DND-41 (cell line): Measurements from ENCODE around the gene LRFN4.

Source experiments
- ATAC-seq: fragments of 200-7000 bp; cut with Tn5 transposase; 3 replicates; pipeline ENCODE4 v1.9.1; 2021; ENCODE audit warnings: low read depth; ENCODE audit not compliant: insufficient read depth
- DNase-seq: peaks from one replicate; pipeline ENCODE4 v3.0.0-alpha.2; 2020
- H2AFZ ChIP-seq: 2 replicates; pipeline ENCODE4 v1.6.0; 2012; ENCODE audit warnings: low read depth, low read length
- H3K27ac ChIP-seq: 2 replicates; pipeline ENCODE4 v1.5.1; 2012; ENCODE audit warnings: low read length, inconsistent platforms
- H3K27me3 ChIP-seq: fragments of 200-600 bp; sonication (generic); 2 replicates; pipeline ENCODE4 v1.6.0; 2012; ENCODE audit warnings: low read length, mild to moderate bottlenecking, inconsistent platforms; ENCODE audit not compliant: insufficient read depth, poor library complexity
- H3K36me3 ChIP-seq: 2 replicates; pipeline ENCODE4 v1.5.1; 2012; ENCODE audit warnings: low read length, inconsistent platforms; ENCODE audit not compliant: insufficient read depth
- H3K4me1 ChIP-seq: 2 replicates; pipeline ENCODE4 v1.5.1; 2012; ENCODE audit warnings: mild to moderate bottlenecking, low read length; ENCODE audit not compliant: insufficient read depth
- H3K4me2 ChIP-seq: 2 replicates; pipeline ENCODE4 v1.6.0; 2012; ENCODE audit warnings: mild to moderate bottlenecking, moderate library complexity, low read length, inconsistent platforms; ENCODE audit not compliant: insufficient read depth
- H3K4me3 ChIP-seq, 2 experiments: fragments of 200-600 bp in 1 of 2; shearing (Covaris generic) in 1 of 2; 2 replicates each; pipeline ENCODE4 v1.5.1; 2012 to 2016; ENCODE audit warnings: inconsistent platforms in 2 of 2, low read length in 2 of 2, mild to moderate bottlenecking in 2 of 2, low read depth in 1 of 2, moderate library complexity in 1 of 2
- H3K79me2 ChIP-seq: 2 replicates; pipeline ENCODE4 v1.6.0; 2012; ENCODE audit warnings: low read length, inconsistent platforms; ENCODE audit not compliant: insufficient read depth
- H3K9ac ChIP-seq: 2 replicates; pipeline ENCODE4 v1.6.0; 2012; ENCODE audit warnings: low read depth, mild to moderate bottlenecking, inconsistent platforms, low read length, moderate library complexity
- H3K9me3 ChIP-seq: 2 replicates; pipeline ENCODE4 v1.5.1; 2012; ENCODE audit warnings: low read length, moderate library complexity, mild to moderate bottlenecking, inconsistent platforms; ENCODE audit not compliant: insufficient read depth, severe bottlenecking
- H4K20me1 ChIP-seq: 2 replicates; pipeline ENCODE4 v1.6.0; 2012; ENCODE audit warnings: low read length; ENCODE audit not compliant: insufficient read depth
- EZH2 ChIP-seq: IDR thresholded peaks from 3 replicates; pipeline ENCODE4 v1.6.1; 2012; ENCODE audit warnings: borderline replicate concordance, low read depth, mild to moderate bottlenecking, moderate library complexity, low read length, inconsistent platforms; ENCODE audit not compliant: severe bottlenecking
- TF ChIP-seq, protein P1 (sequence below): IDR thresholded peaks from 2 replicates; pipeline ENCODE4 v1.5.1; 2012; ENCODE audit warnings: borderline replicate concordance, low read length, moderate library complexity, mild to moderate bottlenecking; ENCODE audit not compliant: poor library complexity, severe bottlenecking; ENCODE audit errors: extremely low read depth

The LRFN4 gene

GRCh38 chr11:66840317-66841091, 16.4 kb upstream of the LRFN4 start:
- H3K4me2 ChIP-seq: 0 out of 2 replicates have a peak overlapping the region, but pooled peaks have one; percentile 12
- H3K9ac ChIP-seq: no peak overlapping the region; the same call in 1 of the 2 replicates
- H3K36me3 ChIP-seq: peaks cover 52% of the 10 kb centered on the region
- H4K20me1 ChIP-seq: peaks cover 45% of the 10 kb centered on the region
- H3K79me2 ChIP-seq: peaks cover 60% of the 10 kb centered on the region
- DNase-seq (no peak), ATAC-seq (no peak)
- TF ChIP-seq, protein P1, sequence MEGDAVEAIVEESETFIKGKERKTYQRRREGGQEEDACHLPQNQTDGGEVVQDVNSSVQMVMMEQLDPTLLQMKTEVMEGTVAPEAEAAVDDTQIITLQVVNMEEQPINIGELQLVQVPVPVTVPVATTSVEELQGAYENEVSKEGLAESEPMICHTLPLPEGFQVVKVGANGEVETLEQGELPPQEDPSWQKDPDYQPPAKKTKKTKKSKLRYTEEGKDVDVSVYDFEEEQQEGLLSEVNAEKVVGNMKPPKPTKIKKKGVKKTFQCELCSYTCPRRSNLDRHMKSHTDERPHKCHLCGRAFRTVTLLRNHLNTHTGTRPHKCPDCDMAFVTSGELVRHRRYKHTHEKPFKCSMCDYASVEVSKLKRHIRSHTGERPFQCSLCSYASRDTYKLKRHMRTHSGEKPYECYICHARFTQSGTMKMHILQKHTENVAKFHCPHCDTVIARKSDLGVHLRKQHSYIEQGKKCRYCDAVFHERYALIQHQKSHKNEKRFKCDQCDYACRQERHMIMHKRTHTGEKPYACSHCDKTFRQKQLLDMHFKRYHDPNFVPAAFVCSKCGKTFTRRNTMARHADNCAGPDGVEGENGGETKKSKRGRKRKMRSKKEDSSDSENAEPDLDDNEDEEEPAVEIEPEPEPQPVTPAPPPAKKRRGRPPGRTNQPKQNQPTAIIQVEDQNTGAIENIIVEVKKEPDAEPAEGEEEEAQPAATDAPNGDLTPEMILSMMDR: no peak
- no peaks in the 10 kb centered on the region for H3K9me3 ChIP-seq
- no peak overlapping the region for H2AFZ ChIP-seq
- no peaks in the 10 kb centered on the region for H3K27me3 ChIP-seq
- peak overlapping the region; percentile 30; the same call in 1 of the 2 replicates for H3K27ac ChIP-seq
- no peak overlapping the region for H3K4me3 ChIP-seq
- H3K4me1 ChIP-seq: peaks cover 40% of the 10 kb centered on the region

DNA sequence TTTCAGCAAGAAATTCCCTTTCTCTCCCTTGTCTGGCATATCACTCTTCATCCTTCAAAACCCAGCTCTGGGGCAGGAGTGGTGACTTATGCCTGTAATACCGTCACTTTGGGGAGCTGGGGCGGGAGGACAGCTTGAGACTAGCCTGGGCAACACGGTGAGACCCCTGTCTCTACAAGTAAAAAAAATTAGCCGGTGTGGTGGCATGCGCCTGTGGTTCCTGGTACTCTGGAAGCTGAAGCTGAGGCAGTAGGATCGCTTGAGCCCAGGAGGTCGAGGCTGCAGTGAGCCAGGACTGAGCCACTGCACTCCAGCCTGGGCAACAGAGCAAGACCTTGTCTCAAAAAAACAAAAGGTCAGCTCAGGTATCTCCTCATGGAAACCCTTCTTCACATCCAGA, 15.0 kb upstream of the LRFN4 start:
- ATAC-seq: no peak

GRCh38 chr11:66842501-66842895, 14.4 kb upstream of the LRFN4 start:
- Histone ChIP-seq H3K36me3 (peaks cover 70% of the 10 kb centered on the region), H3K79me2 (peaks cover 60% of the 10 kb centered on the region), H3K9me3 (no peaks in the 10 kb centered on the region), H3K9ac (peak overlapping the region; percentile 97), H2AFZ (peak overlapping the region; percentile 79), H3K27ac (peak overlapping the region; percentile 95), H3K4me2 (peak overlapping the region; percentile 97), H3K27me3 (no peaks in the 10 kb centered on the region), H3K4me1 (peaks cover 40% of the 10 kb centered on the region), H4K20me1 (peaks cover 45% of the 10 kb centered on the region), H3K4me3 (peak overlapping the region; percentile 77 to 82)
- TF ChIP-seq EZH2: no peak
- TF ChIP-seq, protein P1: no peak
- DNase-seq: no peak
- peak; percentile 7; the same call in 2 of the 3 replicates for ATAC-seq

More for the DNA sequence above, 15.0 kb upstream of the LRFN4 start:
- Histone ChIP-seq H4K20me1 (peaks cover 45% of the 10 kb centered on the region), H3K4me2 (peak overlapping the region; percentile 97), H3K36me3 (peaks cover 66% of the 10 kb centered on the region), H3K27me3 (no peaks in the 10 kb centered on the region), H3K4me1 (peaks cover 40% of the 10 kb centered on the region), H2AFZ (no peak overlapping the region), H3K4me3 (peak overlapping the region; percentile 77 to 82; a peak in 3 of 4 replicates), H3K9me3 (no peaks in the 10 kb centered on the region), H3K9ac (peak overlapping the region; percentile 97), H3K79me2 (peaks cover 60% of the 10 kb centered on the region), H3K27ac (peak overlapping the region; percentile 95)
- TF ChIP-seq EZH2: no peak
- TF ChIP-seq, protein P1: no peak
- DNase-seq: no peak
